ENCODE results near the gene DHRS7.

DNA sequence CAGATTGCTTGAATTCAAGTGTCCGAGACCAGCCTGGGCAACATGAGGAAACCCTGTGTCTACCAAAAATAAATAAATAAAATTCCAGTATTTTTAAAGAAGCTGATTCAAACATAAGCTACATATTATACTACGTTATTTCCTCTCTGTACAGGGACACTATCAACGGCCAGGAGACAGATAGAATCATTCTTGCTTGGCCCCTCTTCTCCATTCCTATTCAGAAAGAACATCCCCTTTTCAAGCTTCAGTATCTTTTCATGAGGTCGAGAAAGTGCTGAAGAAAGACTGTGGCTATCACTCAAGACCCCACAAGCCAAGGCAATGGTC is 314 bp upstream of the DHRS7 start:
- no peak for TF ChIP-seq POLR2A (IDR thresholded peaks at IDR 0.05)
- TF ChIP-seq, protein P1, sequence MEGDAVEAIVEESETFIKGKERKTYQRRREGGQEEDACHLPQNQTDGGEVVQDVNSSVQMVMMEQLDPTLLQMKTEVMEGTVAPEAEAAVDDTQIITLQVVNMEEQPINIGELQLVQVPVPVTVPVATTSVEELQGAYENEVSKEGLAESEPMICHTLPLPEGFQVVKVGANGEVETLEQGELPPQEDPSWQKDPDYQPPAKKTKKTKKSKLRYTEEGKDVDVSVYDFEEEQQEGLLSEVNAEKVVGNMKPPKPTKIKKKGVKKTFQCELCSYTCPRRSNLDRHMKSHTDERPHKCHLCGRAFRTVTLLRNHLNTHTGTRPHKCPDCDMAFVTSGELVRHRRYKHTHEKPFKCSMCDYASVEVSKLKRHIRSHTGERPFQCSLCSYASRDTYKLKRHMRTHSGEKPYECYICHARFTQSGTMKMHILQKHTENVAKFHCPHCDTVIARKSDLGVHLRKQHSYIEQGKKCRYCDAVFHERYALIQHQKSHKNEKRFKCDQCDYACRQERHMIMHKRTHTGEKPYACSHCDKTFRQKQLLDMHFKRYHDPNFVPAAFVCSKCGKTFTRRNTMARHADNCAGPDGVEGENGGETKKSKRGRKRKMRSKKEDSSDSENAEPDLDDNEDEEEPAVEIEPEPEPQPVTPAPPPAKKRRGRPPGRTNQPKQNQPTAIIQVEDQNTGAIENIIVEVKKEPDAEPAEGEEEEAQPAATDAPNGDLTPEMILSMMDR (IDR thresholded peaks at IDR 0.05): no peak
